Suprapubic skin (tissue), 3 donors: ENCODE measurements around the gene TOM1L2.

Experiments used
- CTCF ChIP-seq, 2 donors: fragments of 200-600 bp in 1 of 2; fragments of 450-650 bp in 1 of 2; sonication (generic) in 1 of 2; IDR thresholded peaks; one replicate each; pipeline ENCODE4 v1.5.1; 2016 to 2019; ENCODE audit warnings: antibody characterized with exemption in 2 of 2, mild to moderate bottlenecking in 1 of 2, moderate library complexity in 1 of 2
- POLR2AphosphoS5 ChIP-seq, 3 donors: sonication (generic); formaldehyde crosslinking; IDR thresholded peaks; one replicate each; pipeline ENCODE4 v1.6.1; 2017; ENCODE audit warnings: antibody characterized with exemption in 3 of 3

- no peak for TF ChIP-seq POLR2AphosphoS5 (IDR thresholded peaks at IDR 0.05)
- TF ChIP-seq CTCF (IDR thresholded peaks at IDR 0.05), result no peak
Measured at GRCh38 chr17:17822616-17823015, 149.6 kb downstream of the TOM1L2 start.
